Measurements from ENCODE around the gene CGGBP1. TPM values are rescaled to one million over a fixed set of nuclear protein-coding genes. Genes with fewer than 3 reads are reported as not detected.

The CGGBP1 gene
- total RNA-seq, 4 donors from 2014 or later: 17.6 to 46.3 (median 34.0) TPM

GRCh38 chr3:88090681-88091080 lies 31.9 kb upstream of the CGGBP1 start:
- H3K27ac ChIP-seq: no peak overlapping the region
- TF ChIP-seq POLR2A (IDR thresholded peaks at IDR 0.05): no peak
- TF ChIP-seq CTCF (IDR thresholded peaks at IDR 0.05): no peak
- no peaks in the 10 kb centered on the region for H3K27me3 ChIP-seq
- H3K36me3 ChIP-seq: peaks cover 0 to 57% (median 0%) of the 10 kb centered on the region in 3 donors
- DNase-seq: no peak
- no peaks in the 10 kb centered on the region for H3K4me1 ChIP-seq
- H3K9me3 ChIP-seq: no peaks in the 10 kb centered on the region
- H3K4me3 ChIP-seq: no peak overlapping the region
- intact Hi-C loops (cut with DNase I): no loop called here
- 67 to 70% methylated on average over 4 of the region's 4 CpGs for WGBS, 2 donors

- Histone ChIP-seq H3K9me3 (no peaks in the 10 kb centered on the region), H3K4me1 (no peaks in the 10 kb centered on the region), H3K27ac (no peak overlapping the region), H3K27me3 (no peaks in the 10 kb centered on the region), H3K36me3 (peaks cover 0 to 27% (median 0%) of the 10 kb centered on the region in 3 donors), H3K4me3 (no peak overlapping the region)
- no peak for DNase-seq
- intact Hi-C loops (cut with DNase I): no loop called here
- TF ChIP-seq POLR2A (IDR thresholded peaks at IDR 0.05) (no peak), CTCF (IDR thresholded peaks at IDR 0.05) (no peak)
- 91 to 98% methylated on average over 2 of the region's 2 CpGs for WGBS, 2 donors
Observed at GRCh38 chr3:88084097-88084501, 25.3 kb upstream of the CGGBP1 start.

- H3K9me3 ChIP-seq: no peaks in the 10 kb centered on the region
- no peak overlapping the region for H3K4me3 ChIP-seq
- no peak overlapping the region for H3K27ac ChIP-seq
- peaks cover 0 to 16% (median 0%) of the 10 kb centered on the region in 3 donors for H3K36me3 ChIP-seq
- DNase-seq: no peak
- WGBS, 2 donors: 79 to 93% methylated on average over 2 of the region's 2 CpGs
- intact Hi-C loops (cut with DNase I): no loop called here
- TF ChIP-seq CTCF (IDR thresholded peaks at IDR 0.05) (no peak), POLR2A (IDR thresholded peaks at IDR 0.05) (no peak)
- no peaks in the 10 kb centered on the region for H3K27me3 ChIP-seq
- H3K4me1 ChIP-seq: no peaks in the 10 kb centered on the region
Observed at GRCh38 chr3:88082854-88083253, 24.0 kb upstream of the CGGBP1 start.

GRCh38 chr3:88078932-88079331 lies 20.1 kb upstream of the CGGBP1 start:
- H3K4me3 ChIP-seq: no peak overlapping the region
- WGBS, 2 donors: 94 to 97% methylated on average over 3 of the region's 3 CpGs
- peaks cover 0 to 12% (median 0%) of the 10 kb centered on the region in 3 donors for H3K4me1 ChIP-seq
- TF ChIP-seq CTCF (IDR thresholded peaks at IDR 0.05): no peak
- TF ChIP-seq POLR2A (IDR thresholded peaks at IDR 0.05): no peak
- no peak overlapping the region for H3K27ac ChIP-seq
- DNase-seq: no peak
- H3K27me3 ChIP-seq: no peaks in the 10 kb centered on the region
- intact Hi-C loops (cut with DNase I): no loop called here
- no peaks in the 10 kb centered on the region for H3K36me3 ChIP-seq
- H3K9me3 ChIP-seq: no peaks in the 10 kb centered on the region

GRCh38 chr3:88076712-88077111 lies 17.9 kb upstream of the CGGBP1 start:
- Histone ChIP-seq H3K36me3 (no peaks in the 10 kb centered on the region), H3K27ac (no peak overlapping the region), H3K9me3 (no peaks in the 10 kb centered on the region), H3K4me3 (no peak overlapping the region), H3K4me1 (peaks cover 0 to 12% (median 0%) of the 10 kb centered on the region in 3 donors), H3K27me3 (no peaks in the 10 kb centered on the region)
- intact Hi-C loops (cut with DNase I): no loop called here
- WGBS, 2 donors: 93 to 100% methylated on average over 1 of the region's 1 CpG
- TF ChIP-seq CTCF (IDR thresholded peaks at IDR 0.05) (no peak), POLR2A (IDR thresholded peaks at IDR 0.05) (no peak)
- no peak for DNase-seq
